ENCODE data around the gene WDR70.
A peak's percentile ranks its signal among the peaks of the same experiment; 100 is the strongest.
"Not testable (repeated sequence)": the region's sequence is repeated elsewhere in the genome, so short reads cannot be mapped to it uniquely, and the experiment has no call there.

Gene WDR70

DNA sequence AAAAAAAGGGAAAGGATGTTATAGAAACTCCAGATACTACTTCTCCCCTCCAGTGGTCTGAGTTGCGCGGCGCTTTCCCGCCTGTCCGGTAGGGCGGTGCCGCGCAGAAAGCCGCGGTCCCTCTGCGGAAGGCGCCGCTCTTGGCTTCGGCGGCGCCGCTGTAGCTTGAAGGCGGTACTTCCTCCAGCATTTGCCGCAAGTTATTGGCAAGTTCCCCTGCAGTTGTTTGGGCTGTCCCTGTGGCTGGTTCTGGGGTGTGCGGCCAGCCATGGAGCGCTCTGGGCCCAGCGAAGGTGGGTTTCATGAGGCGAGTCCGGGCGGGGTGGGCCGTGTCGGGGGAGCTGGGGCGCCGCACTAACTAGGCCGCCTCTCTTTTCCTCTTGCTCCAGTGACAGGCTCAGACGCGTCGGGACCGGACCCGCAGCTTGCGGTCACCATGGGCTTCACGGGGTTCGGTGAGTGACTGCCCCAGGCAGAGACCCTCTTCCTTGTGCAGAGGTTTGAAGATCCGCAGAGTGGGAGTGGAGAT is at the start of gene WDR70:
WDR70 (plus strand) TSS at position 219 of the 529 bp plus-strand sequence; CDS start at position 269, 50 bp downstream.
- not testable (repeated sequence) for H3K36me3 ChIP-seq (ENCODE audit: insufficient read depth, low read length); H3K9me3 ChIP-seq (ENCODE audit: control insufficient read depth, insufficient read depth, low read length); H3K4me1 ChIP-seq (ENCODE audit: insufficient read depth, low read length)
- H3K9ac ChIP-seq (ENCODE audit: low read depth, low read length), result peak within 1 kb of the TSS; percentile 65

DNA sequence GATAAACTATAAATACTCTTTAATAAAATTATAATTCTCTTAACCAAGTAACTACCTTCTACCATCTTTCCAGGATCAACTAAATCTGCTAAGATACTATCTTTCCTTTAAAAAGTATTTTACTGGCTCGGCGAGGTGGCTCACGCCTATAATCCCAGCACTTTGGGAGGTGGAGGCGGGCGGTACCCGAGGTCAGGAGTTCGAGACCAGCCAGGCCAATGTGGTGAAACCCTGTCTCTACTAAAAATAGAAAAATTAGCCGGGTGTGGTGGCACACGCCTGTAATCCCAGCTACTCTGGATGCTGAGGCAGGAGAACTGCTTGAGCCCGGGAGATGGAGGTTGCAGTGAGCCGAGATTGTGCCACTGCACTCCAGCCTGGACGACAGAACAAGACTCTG is 44.4 kb upstream of the WDR70 start:
- peaks cover 21% of the 10 kb centered on the region for H3K36me3 ChIP-seq (ENCODE audit: insufficient read depth, low read length)
- H3K9ac ChIP-seq (ENCODE audit: low read depth, low read length); H3K4me1 ChIP-seq (ENCODE audit: insufficient read depth, low read length); H3K9me3 ChIP-seq (ENCODE audit: control insufficient read depth, insufficient read depth, low read length): not testable (repeated sequence)

DNA sequence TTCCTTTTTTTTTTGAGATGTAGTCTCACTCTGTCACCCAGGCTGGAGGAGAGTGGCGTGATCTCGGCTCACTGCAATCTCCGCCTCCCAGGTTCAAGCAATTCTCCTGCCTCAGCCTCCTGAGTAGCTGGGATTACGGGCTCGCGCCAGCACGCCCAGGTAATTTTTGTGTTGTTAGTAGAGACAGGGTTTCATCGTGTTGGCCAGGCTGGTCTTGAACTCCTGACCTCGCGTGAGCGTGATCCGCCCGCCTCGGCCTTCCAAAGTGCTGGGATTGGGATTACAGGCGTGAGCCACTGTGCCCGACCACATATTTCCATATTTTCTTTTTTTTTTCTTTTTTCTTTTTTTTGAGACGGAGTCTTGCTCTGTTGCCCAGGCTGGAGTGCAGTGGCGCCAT is 36.4 kb upstream of the WDR70 start:
- peaks cover 24% of the 10 kb centered on the region for H3K36me3 ChIP-seq (ENCODE audit: insufficient read depth, low read length)
- H3K9me3 ChIP-seq (ENCODE audit: control insufficient read depth, insufficient read depth, low read length); H3K9ac ChIP-seq (ENCODE audit: low read depth, low read length); H3K4me1 ChIP-seq (ENCODE audit: insufficient read depth, low read length): not testable (repeated sequence)

DNA sequence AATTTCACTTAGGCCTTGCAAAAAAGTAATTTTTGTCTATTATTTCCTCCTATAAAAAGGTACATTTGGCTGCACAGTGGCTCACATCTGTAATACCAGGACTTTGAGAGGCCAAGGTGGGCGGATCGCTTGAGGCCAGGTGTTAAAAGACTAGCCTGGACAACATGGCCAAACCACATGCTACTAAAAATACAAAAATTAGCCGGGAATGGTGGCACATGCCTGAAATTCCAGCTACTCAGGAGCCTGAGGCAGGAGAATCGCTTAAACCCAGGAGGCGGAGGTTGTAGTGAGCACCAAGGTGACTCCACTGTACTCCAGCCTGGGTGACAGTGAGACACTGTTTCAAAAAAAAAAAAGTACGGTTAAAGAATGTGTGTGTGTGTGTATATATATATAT is 24.0 kb upstream of the WDR70 start:
- Histone ChIP-seq H3K9ac (ENCODE audit: low read depth, low read length) (no peak overlapping the region), H3K36me3 (ENCODE audit: insufficient read depth, low read length) (peaks cover 28% of the 10 kb centered on the region), H3K4me1 (ENCODE audit: insufficient read depth, low read length) (no peaks in the 10 kb centered on the region), H3K9me3 (ENCODE audit: control insufficient read depth, insufficient read depth, low read length) (no peaks in the 10 kb centered on the region)

DNA sequence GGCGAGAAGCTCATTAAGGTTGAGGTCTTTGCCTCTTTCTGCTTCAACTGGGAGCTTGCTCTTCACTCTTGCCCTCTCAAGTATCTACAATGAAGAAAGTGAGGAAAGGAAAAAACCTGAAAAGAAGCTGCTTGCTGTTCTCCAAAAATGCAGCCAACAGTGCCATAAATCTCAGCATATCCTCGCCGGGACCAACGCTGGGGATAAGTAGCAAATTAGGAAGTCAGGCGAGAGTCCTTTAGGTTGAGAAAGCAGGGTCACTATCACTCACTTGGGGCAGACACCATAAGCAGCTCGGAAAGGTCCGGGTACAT is 8.6 kb upstream of the WDR70 start:
- Histone ChIP-seq H3K9me3 (ENCODE audit: control insufficient read depth, insufficient read depth, low read length) (no peaks in the 10 kb centered on the region), H3K36me3 (ENCODE audit: insufficient read depth, low read length) (no peaks in the 10 kb centered on the region), H3K9ac (ENCODE audit: low read depth, low read length) (peak overlapping the region; percentile 91), H3K4me1 (ENCODE audit: insufficient read depth, low read length) (peaks cover 4% of the 10 kb centered on the region; the same call in 1 of the 2 replicates)

DNA sequence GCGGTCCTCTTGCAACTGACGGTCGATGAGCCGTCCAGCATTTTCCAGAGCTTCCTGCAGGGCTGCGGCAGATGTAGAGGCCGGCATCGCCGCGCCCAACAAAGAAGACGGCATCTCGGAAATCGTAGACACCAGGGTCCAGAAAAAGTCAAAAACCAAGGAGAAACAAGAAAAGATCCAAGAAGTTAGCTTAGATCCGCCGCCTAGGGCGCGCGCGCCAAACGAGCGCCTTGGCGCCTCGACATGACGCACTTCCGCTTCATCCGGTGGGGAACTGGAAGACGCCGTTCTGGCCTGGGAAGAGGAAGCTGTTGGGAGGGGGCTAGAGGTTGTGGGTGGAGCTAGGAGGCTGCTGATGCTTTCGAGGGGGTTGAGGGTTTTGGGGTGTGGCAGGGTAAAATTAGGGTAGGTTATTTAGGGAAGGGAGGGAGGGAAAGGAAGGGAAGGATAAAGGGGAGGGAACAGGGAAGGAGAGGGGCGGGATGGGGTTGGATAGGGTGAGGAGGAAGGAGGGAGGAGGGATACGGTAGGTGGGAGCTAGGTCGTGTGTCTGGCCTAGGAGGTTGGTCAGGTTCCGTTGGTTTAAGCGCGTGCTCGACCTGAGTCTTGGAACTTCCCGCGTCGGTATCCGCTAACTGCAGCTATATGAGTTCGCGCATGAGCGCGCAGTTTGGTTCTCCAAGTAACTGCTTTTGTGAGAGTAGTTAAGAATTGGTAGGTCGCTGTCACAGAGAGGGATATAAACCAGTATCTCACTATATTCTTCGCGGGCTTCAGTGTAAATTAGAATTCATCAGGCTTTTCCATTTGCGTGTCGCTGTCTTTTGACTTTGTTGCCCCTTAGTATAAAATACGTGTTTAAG is 8.0 kb upstream of the WDR70 start, which contains the start of gene NUP155:
NUP155 (minus strand) TSS at position 243 of the 863 bp plus-strand sequence; CDS start at position 114, 129 bp downstream.
- Histone ChIP-seq H3K9me3 (ENCODE audit: control insufficient read depth, insufficient read depth, low read length) (no peaks in the 10 kb centered on the region), H3K4me1 (ENCODE audit: insufficient read depth, low read length) (peaks cover 4% of the 10 kb centered on the region; the same call in 1 of the 2 replicates), H3K36me3 (ENCODE audit: insufficient read depth, low read length) (no peaks in the 10 kb centered on the region), H3K9ac (ENCODE audit: low read depth, low read length) (peak within 1 kb of the TSS; percentile 91)

DNA sequence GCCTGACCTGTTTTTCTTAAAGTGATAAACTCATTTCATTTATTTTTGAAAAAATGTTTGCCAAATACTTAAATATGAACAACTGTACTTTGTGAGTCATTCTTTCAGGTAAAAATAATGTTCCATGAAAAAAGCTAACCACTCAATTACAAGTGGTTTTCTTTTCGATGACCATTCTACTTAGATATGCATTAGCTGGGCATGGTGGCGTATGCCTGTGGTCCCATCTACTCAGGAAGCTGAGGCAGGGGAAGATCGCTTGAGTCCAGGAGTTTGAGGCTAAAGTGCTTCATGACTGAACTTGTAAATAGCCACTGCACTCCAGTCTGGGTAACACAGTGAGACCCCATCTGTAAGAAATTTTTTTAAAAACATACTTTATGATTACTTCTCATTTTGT is 4.0 kb upstream of the WDR70 start:
- Histone ChIP-seq H3K9ac (ENCODE audit: low read depth, low read length) (no peak overlapping the region), H3K36me3 (ENCODE audit: insufficient read depth, low read length) (no peaks in the 10 kb centered on the region), H3K9me3 (ENCODE audit: control insufficient read depth, insufficient read depth, low read length) (no peaks in the 10 kb centered on the region), H3K4me1 (ENCODE audit: insufficient read depth, low read length) (no peaks in the 10 kb centered on the region)

DNA sequence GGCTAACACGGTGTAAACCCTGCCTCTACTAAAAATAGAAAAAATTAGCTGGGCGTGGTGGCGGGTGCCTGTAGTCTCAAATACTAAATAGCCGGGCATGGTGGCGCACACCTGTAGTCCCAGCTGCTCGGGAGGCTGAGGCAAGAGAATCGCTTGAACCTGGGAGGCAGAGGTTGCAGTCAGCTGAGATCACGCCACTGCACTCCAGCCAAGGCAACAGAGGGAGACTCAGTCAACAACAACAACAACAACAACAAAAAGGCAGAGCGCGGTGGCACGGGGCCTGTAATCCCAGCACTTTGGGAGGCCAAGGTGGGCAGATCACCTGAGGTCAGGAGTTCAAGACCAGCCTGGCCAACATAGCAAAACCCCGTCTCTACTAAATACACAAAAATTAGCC is 1.1 kb upstream of the WDR70 start:
- not testable (repeated sequence) for H3K9me3 ChIP-seq (ENCODE audit: control insufficient read depth, insufficient read depth, low read length); H3K36me3 ChIP-seq (ENCODE audit: insufficient read depth, low read length); H3K9ac ChIP-seq (ENCODE audit: low read depth, low read length); H3K4me1 ChIP-seq (ENCODE audit: insufficient read depth, low read length)

DNA sequence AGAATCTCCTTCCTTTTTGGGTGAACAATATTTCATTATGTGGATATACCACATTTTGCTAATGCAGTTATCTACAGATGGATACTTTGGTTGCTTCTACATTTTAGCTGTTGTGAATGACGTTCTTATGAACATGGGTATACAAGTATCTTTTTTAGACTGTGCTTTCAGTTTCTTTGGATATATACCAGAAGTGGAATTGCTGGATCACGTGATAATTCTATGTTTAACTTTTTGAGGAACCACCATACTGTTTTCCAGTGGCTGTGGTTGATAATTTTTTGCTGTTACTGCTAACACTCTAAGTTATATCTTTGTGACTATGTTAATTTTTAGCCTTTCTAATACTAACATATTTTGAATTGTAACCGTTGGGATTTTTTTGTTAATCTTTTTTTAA is 12.5 kb downstream of the WDR70 start:
- Histone ChIP-seq H3K36me3 (ENCODE audit: insufficient read depth, low read length) (no peaks in the 10 kb centered on the region; the same call in 1 of the 2 replicates), H3K4me1 (ENCODE audit: insufficient read depth, low read length) (no peaks in the 10 kb centered on the region)

DNA sequence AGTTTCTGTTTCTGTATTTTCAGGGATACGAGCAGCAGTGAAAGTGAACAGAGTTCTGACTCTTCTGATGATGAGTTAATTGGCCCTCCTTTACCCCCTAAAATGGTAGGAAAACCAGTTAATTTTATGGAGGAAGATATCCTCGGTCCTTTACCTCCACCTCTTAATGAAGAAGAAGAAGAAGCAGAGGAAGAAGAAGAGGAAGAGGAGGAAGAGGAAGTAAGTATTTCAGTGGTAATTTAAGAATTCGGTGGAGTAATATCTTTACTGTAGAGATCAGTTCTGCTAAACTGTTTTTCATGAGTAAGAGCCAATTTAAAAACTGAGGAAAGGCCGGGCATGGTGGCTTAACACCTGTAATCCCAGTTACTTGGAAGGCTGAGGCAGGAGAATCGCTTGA is 17.2 kb downstream of the WDR70 start:
- Histone ChIP-seq H3K9ac (ENCODE audit: low read depth, low read length) (no peak overlapping the region), H3K4me1 (ENCODE audit: insufficient read depth, low read length) (no peaks in the 10 kb centered on the region), H3K36me3 (ENCODE audit: insufficient read depth, low read length) (no peaks in the 10 kb centered on the region; the same call in 1 of the 2 replicates), H3K9me3 (ENCODE audit: control insufficient read depth, insufficient read depth, low read length) (no peaks in the 10 kb centered on the region)

More for the DNA sequence above, 12.5 kb downstream of the WDR70 start:
- Histone ChIP-seq H3K9ac (ENCODE audit: low read depth, low read length) (no peak overlapping the region), H3K9me3 (ENCODE audit: control insufficient read depth, insufficient read depth, low read length) (no peaks in the 10 kb centered on the region)

DNA sequence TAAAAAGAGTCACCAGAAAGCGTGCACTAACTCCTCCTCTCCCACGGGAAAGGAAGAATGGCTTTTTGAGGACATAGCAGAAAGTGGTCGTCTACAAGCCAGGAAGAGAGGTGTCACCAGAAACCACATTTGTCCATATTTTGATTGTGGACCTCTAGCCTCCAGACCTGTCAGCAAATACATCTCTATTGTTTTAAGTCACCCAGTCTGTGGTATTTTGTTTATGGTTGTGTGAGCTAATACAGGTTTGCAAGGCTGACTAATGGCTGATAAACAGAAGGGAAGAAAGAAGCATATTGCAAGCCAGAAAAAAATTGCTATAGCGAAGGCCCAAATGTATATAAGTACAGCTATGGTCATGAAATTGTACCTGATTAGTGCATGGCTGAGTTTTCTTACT is 21.4 kb downstream of the WDR70 start:
- Histone ChIP-seq H3K4me1 (ENCODE audit: insufficient read depth, low read length) (no peaks in the 10 kb centered on the region), H3K9me3 (ENCODE audit: control insufficient read depth, insufficient read depth, low read length) (no peaks in the 10 kb centered on the region), H3K9ac (ENCODE audit: low read depth, low read length) (no peak overlapping the region), H3K36me3 (ENCODE audit: insufficient read depth, low read length) (no peaks in the 10 kb centered on the region; the same call in 1 of the 2 replicates)

DNA sequence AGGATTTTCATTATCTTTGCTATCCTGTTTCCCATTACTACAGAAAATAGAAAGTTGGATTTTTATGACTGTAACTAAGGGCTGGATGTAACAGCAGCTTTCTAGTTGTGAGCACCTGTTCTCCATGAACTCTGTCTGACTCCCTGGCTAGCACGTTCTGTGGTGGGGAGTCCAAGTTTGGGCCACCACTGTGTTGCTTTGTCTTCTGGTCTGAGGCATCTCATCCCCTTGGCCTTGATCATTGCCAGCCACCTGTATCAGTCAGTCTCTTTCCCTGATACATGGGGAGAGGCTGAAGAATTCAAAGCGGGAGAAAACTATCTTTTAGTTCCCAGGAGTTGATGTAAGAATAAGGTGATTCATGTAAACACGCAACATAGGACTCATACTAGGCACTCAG is 33.4 kb downstream of the WDR70 start:
- Histone ChIP-seq H3K4me1 (ENCODE audit: insufficient read depth, low read length) (no peaks in the 10 kb centered on the region), H3K36me3 (ENCODE audit: insufficient read depth, low read length) (no peaks in the 10 kb centered on the region), H3K9me3 (ENCODE audit: control insufficient read depth, insufficient read depth, low read length) (no peaks in the 10 kb centered on the region), H3K9ac (ENCODE audit: low read depth, low read length) (no peak overlapping the region)

DNA sequence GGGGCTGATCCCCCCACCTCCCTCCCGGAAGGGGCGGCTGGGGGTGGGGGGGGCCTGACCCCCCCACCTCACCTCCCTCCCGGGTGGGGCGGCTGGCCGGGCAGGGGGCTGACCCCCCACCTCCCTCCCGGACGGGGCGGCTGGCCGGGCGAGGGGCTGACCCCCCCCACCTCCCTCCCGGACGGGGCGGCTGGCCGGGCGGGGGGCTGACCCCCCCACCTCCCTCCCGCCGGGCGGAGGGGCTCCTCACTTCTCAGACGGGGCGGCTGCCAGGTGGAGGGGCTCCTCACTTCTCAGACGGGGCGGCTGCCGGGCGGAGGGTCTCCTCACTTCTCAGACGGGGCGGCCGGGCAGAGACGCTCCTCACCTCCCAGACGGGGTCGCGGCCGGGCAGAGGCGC is 36.3 kb downstream of the WDR70 start:
- H3K4me1 ChIP-seq (ENCODE audit: insufficient read depth, low read length); H3K36me3 ChIP-seq (ENCODE audit: insufficient read depth, low read length); H3K9me3 ChIP-seq (ENCODE audit: control insufficient read depth, insufficient read depth, low read length); H3K9ac ChIP-seq (ENCODE audit: low read depth, low read length): not testable (repeated sequence)

DNA sequence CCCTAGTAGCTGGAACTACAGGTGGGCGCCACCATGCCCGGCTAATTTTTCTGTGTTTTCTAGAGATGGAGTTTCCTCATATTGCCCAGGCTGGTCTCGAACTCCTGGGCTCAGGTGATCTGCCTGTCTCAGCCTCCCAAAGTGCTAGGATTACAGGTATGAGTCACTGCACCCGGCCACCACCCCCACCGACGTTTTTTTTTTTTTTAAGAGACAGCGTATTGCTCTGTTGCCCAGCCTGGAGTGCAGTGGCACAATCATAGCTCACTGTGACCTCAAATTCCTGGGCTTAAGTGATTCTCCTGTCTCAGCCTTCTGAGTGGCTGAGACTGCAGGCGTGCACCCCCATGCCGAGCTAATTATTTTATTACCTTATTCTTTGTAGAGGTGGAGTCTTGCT is 38.2 kb downstream of the WDR70 start:
- Histone ChIP-seq H3K9ac (ENCODE audit: low read depth, low read length) (no peak overlapping the region), H3K4me1 (ENCODE audit: insufficient read depth, low read length) (no peaks in the 10 kb centered on the region), H3K9me3 (ENCODE audit: control insufficient read depth, insufficient read depth, low read length) (no peaks in the 10 kb centered on the region), H3K36me3 (ENCODE audit: insufficient read depth, low read length) (no peaks in the 10 kb centered on the region)

DNA sequence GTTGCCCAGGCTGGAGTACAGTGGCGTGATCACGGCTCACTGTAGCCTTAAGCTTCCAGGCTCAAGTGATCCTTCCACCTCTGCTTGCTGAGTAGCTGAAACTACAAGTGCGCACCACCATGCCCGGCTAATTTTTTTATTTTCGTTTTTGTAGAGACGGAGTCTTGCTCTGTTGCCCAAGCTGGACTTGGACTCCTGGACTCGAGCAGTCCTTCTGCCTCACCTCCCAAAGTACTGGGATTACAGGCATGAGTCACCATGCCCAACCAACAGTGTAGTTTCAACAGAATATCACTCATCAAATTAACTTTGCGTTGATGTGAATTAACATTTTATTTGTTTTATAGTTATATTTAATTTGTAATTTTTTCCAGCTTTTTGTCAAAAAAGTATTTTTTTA is 45.3 kb downstream of the WDR70 start:
- no peaks in the 10 kb centered on the region for H3K9me3 ChIP-seq (ENCODE audit: control insufficient read depth, insufficient read depth, low read length)
- H3K36me3 ChIP-seq (ENCODE audit: insufficient read depth, low read length), result no peaks in the 10 kb centered on the region
- H3K9ac ChIP-seq (ENCODE audit: low read depth, low read length), result no peak overlapping the region
- no peaks in the 10 kb centered on the region for H3K4me1 ChIP-seq (ENCODE audit: insufficient read depth, low read length)
